SK-N-MC (cell line): Measurements from ENCODE around the gene MEN1.

Source experiments
- EZH2 ChIP-seq: fragments of 200-600 bp; sonication (generic); IDR thresholded peaks from one replicate; pipeline ENCODE4 v1.6.1; 2017; ENCODE audit warnings: antibody characterized with exemption
- FOXP2 ChIP-seq: optimal IDR thresholded peaks from 2 replicates; pipeline ENCODE3; 2011; ENCODE audit warnings: mild to moderate bottlenecking, moderate library complexity; ENCODE audit not compliant: insufficient read depth; ENCODE audit errors: extremely low read length, control extremely low read depth
- POLR2AphosphoS5 ChIP-seq: IDR thresholded peaks from 2 replicates; pipeline ENCODE4 v1.6.1; 2012; ENCODE audit warnings: mild to moderate bottlenecking, low read depth, low read length, borderline replicate concordance

DNA sequence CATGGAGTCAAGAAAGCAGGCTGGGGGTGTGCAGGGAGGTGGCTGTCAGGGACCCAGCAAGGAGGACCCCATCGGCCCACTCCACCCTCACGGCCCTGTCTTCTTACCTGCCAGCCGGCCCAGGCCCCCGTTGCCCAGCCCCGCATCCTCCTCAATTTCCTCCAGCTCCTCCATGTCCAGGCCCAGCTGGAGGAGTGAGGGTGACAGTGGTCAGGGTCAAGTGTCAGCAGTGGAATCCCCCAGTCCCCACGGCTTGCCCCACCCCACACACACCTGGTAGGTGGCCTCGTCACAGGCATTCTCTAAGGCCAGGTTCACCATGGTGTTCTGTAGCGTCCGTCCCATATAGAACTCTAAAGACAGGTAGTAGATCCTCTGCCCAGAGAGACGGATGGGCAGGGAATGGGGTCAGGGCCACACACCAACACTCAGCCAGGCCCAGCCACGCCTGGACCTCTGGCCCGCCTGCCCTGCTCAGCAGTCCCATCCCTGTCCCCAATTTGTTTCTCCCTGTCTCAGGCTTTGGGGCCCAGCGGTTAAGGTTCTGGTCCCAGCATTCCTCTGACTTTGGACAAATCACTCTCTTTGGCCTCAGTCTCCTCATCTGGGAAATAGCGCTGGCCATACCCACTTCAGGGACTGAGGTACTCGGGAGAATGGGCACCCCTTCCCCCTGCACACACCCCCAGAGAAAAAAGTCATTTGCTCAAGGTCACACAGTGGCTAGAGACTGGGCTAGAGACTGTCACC, 51.8 kb downstream of the MEN1 start:
- TF ChIP-seq EZH2: no peak
- no peak for TF ChIP-seq POLR2AphosphoS5
- TF ChIP-seq FOXP2: no peak
